HEK293T (cell line): ENCODE measurements around the gene NKD2.

Source experiments
- BHLHE40 ChIP-seq: fragments of 450-650 bp; IDR thresholded peaks from 2 replicates; pipeline ENCODE4 v1.6.1; 2016; ENCODE audit warnings: mild to moderate bottlenecking, moderate library complexity, borderline replicate concordance
- CTBP1 ChIP-seq: fragments of 450-650 bp; IDR thresholded peaks from 2 replicates; pipeline ENCODE4 v1.6.1; 2016; ENCODE audit warnings: borderline replicate concordance
- ELF4 ChIP-seq: fragments of 450-650 bp; IDR thresholded peaks from 2 replicates; pipeline ENCODE4 v1.6.1; 2017; ENCODE audit warnings: antibody characterized with exemption
- FOXM1 ChIP-seq: fragments of 450-650 bp; IDR thresholded peaks from 2 replicates; pipeline ENCODE4 v1.6.1; 2017; ENCODE audit warnings: mild to moderate bottlenecking, borderline replicate concordance
- L3MBTL2 ChIP-seq: fragments of 450-650 bp; conservative IDR thresholded peaks from 2 replicates; pipeline ENCODE4 v1.6.1; 2016; ENCODE audit warnings: mild to moderate bottlenecking
- NFRKB ChIP-seq: fragments of 450-650 bp; IDR thresholded peaks from 2 replicates; pipeline ENCODE4 v1.6.1; 2016; ENCODE audit warnings: mild to moderate bottlenecking, moderate library complexity
- SP1 ChIP-seq: fragments of 450-650 bp; IDR thresholded peaks from 2 replicates; pipeline ENCODE4 v1.6.1; 2017
- SUZ12 ChIP-seq: fragments of 450-650 bp; IDR thresholded peaks from 2 replicates; pipeline ENCODE4 v1.6.1; 2016; ENCODE audit warnings: mild to moderate bottlenecking

GRCh38 chr5:991472-992267, 16.9 kb upstream of the NKD2 start:
- TF ChIP-seq BHLHE40 (no peak), ELF4 (no peak), SUZ12 (no peak), FOXM1 (no peak), CTBP1 (no peak), SP1 (no peak), NFRKB (no peak), L3MBTL2 (no peak)
